HG03135 (cell line): ENCODE results near the gene LYRM2.
A peak's percentile ranks its signal among the peaks of the same experiment; 100 is the strongest.

Experiments
- ATAC-seq: cut with Tn5 transposase; IDR thresholded peaks from one replicate; pipeline ENCODE4 v1.9.1; 2021; ENCODE audit warnings: mild to moderate bottlenecking, moderate library complexity; ENCODE audit not compliant: unreplicated experiment

Gene LYRM2, protein sequence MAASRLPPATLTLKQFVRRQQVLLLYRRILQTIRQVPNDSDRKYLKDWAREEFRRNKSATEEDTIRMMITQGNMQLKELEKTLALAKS

DNA sequence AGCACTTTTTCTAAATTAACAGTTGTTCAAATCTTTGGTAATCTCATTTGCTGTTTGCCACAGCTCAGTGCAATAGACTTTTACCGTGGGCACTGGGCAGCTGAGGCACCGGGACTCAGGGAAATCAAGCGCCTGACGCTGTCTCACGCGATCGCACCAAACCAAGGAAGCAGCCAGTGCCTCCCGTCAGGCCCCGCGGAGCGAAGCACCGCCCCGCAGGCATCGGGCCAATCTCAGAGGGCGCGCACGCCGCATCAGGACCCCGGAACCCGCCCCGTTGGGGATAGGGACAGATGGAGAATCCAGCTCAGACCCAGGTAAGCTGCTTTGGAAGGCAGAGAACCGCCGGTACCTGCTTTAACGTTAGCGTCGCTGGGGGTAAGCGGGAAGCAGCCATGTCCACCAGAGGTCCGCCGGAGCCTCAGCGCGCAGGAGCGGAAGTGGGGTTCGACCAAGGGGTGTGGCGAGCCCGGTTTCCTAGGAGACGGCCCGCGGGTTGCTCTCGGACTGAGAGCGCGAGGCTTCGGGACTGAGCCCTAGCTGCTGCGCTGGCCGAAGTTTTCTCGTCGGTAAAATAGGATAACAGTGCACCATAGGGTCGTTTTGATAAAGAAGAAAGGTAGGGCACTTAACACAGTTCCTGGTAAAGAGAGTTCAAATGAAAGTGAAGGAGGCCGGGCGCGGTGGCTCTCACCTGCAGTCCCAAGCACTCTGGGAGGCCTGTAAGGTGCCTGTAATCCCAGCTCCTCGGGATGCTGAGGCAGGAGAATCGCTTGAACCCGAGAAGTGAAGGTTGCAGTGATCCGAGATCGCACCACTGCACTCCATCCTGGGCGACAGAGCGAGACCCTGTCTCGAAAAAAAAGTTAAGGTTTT, at the start of gene LYRM2:
Gene LYRM2 (minus strand): TSS at position 428 of the 876 bp plus-strand sequence. CDS start 31 bp downstream, at position 397.
- peak; percentile 97 for ATAC-seq

DNA sequence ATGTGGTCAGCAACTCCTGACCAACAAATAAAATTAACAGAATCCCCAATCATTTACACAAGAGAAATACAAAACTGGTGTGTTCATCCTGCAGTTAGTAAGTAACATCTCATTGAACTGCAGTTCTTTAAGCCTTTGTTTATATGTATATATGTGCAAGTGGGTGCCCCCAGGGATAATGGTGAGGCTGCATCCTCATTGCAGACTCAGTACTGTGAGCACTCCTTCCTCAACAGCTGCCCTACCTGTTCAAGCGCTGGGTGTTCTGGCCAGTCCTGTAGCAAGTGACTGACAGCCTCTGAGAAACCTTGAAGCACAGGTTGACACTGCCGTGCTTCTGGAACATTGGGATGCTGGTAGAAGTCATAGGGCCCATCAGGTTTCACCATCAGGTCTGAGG, 49.8 kb upstream of the LYRM2 start:
- ATAC-seq = no peak

DNA sequence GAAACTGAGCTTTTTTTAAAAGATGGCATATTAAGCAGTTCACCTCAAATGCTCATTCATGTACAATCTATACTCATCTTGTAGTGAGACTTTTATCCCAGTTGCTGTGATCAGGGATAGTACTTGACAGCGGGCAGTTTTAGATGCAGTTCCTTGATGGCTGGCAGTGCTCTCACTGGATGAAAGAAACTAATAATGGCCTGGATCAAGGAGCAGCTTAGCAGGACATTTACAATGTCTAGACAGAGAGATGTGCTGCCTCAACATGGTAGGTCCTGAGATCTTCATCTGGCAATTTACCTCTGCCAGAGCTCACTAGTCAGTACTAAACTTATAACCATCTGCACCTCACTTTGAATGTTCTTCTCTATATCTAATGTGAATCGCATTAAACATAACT, 46.8 kb upstream of the LYRM2 start:
- ATAC-seq = no peak

DNA sequence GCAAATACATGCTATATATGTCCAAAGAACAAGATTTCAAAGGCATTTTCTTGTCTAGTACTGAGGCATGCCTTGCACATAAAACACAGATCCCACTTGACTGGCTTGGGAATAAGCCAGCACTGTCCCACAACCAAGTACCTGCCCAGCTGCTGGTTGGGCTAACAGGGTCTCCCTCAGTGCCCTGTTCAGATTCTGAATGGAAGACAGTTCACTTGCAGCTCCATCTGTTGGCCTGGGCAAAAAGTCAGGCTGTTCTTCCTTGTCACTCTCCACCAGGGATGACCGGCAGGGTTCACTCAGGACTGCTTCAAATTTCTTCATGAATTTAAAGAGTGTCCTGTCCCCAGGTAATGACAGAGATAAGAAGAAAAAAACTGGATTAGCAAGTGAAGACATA, 44.4 kb upstream of the LYRM2 start:
- no peak for ATAC-seq

DNA sequence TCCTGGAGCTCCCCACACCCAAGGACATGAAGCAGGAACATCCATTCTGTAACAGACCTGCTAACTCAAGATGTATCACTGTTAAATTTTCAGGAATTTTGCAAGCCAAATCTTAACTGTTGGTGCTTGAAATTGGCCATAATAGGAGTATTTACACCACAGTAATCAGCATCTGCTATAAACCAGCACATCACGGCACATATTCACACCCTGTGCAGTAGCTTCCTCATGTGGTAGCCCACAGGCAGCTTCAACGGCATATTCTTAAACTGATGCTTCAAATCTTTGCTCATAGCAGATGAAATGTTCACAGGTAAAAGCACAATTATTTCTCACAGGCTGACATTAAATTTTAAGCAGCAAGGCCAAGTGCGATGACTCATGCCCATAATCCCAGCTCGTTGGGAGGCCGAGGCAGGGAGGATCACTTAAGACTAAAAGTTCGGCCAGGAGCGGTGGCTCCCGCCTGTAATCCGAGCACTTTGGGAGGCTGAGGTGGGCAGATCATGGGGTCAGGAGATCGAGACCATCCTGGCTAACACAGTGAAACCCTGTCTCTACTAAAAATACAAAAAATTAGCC, 43.5 kb upstream of the LYRM2 start:
- ATAC-seq = no peak

DNA sequence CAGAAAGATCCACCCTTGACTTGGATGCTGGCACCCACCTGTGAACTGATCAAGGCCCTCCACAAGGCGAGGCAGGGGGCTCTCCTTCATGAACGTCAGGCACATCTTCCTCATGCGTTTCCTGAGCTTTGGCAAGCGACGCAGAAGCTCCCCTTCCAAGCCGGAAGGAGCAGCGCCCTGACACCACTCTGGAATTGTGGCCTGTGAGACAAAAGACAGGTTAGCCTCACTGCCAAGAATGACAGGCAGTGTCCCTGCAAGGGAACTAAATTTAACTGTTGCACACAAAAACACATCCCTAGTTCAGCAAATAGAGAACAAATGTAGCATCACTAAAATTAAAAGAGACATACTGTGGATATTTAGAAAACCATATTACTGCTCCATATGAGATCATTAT, 42.0 kb upstream of the LYRM2 start:
- no peak for ATAC-seq

DNA sequence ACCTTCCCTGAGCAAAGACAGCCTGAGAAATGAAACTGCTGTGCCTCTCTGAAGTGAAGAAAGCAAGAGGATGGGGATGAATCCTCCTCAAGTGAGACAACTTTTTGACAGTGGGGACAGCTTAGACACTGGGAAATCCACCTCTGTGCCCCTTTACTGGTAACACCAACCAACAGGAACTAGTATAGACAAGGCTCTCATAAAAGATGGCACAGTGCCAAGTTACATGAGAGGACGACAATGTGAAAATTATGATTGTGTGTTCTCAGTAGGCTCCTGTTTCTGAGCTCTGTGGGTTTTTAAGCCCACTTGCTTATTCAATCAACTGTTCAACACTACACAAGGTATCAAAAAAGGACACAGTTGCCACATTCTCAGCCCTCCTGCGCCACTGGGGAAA, 41.6 kb upstream of the LYRM2 start:
- ATAC-seq = no peak

DNA sequence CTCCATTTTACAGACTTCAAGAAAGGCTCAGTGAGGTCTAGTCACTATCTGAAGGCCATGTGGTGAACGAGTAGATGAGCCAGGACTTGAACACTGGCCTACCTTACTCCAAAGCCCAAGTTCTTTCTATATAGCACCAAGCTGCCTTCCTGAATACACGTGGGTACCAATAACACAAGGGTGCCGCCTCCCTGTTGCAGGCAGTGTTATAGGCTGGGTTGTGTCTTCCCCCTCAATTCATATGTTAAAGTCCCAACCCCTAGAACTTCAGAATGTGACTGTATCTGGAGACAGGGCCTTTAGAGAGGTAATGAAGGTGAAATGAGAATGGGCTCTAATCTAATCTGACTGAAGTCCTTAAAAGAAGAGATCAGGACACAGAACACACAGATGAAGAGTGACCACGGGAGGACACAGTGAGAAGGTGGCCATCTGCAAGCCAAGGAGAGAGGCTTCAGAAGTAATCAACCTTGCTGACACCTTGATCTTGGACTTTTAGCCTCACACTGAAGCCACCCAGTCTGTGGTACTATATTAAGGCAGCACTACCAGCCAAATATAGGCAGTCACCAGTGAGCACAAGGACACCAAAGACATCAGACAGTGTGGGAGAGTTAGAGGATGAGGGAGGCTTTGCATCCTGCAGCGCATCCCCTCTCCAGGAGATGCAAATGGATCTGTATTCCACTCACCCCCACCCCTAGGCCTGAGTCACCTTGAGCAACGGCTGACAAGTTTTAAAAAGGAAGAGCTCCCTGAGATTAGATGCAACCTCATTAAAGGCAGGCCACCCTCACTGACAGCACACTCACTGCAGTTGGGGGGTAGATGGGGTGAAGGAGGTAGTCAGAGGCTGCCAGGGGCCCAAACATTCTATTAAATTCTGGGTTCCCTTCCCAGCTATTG, 40.9 kb upstream of the LYRM2 start:
- ATAC-seq = no peak

DNA sequence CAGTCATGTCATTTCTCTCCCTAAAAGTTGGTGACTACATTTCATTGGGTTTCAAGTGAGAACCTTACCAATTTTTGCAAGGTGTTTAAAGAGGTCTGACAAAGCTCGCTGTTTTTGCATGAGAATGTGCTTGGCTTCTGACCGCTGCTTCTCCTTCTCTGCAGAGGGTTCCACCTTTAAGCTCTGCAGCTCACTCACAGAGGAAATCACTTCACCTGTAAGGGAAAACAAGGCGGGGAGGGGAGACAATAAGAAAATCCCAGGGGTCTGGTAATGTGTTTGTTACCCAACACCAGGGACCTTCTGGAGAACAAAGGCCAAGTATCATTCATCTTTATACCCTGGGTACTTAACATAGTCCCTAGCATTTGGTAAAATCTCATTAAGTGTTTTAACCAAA, 40.0 kb upstream of the LYRM2 start:
- no peak for ATAC-seq

DNA sequence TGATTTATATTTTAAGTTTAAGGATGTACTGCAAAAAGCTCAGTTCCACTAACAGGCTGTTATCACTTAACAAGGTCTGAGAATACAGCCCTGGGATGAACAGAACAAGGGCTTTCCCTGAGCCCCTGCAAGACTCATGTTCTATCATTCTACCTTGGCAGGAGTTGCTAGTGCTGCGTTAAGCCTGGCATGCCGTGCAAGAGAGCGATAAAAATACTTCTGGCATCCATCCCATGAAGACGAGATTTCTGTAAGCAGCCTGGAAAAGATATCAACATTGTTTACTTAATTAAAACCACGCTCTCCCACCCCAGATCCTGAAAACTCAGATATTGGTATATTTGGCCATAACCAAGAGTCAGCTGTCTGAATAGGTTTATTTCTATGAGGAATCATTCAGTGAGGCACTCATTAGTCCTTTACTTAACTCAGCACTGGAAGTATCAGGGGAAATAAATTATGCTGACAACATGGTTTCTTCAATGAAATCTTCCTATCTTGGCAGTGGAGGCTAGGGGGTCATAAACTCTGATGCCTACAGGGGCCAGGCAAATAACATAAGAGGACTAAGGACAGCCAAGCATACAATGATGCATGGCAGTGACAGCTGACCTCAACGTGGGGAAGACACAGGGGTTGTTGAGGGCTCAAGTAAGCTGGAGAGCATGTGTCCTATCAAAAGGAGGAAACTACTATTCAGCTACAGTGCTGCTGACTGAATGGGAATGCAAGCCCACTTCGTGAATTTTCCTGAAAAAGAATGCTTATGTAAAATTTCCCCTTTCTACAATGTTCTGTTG, 37.6 kb upstream of the LYRM2 start:
- ATAC-seq = no peak

DNA sequence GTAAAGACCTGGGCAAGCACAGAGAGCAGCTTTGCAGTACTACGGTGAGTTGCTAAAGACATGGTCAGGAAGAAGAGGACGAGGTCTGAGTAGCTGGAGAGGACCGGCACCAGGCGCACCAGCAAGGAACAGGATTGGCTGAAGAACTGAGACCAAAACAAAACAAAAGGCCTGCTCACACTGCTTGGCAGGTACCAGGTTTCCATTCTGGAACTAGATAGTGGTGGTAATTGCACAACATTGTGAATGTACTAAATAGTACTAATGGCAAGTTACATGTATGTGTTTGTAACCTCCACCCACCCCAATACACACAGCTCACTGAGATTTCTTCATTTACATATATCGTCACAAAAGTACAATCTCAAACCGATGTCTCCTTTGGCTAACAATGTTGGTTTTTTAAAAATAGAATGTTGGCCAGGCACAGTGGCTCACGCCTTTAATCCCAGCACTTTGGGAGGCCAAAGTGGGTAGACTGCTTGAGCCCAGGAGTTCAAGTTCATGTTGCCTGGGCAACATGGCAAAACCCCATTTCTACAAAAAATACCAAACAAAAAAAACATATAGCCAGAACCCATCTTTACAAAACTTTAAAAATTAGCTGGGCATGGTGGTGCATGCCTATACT, 32.5 kb upstream of the LYRM2 start:
- no peak for ATAC-seq

DNA sequence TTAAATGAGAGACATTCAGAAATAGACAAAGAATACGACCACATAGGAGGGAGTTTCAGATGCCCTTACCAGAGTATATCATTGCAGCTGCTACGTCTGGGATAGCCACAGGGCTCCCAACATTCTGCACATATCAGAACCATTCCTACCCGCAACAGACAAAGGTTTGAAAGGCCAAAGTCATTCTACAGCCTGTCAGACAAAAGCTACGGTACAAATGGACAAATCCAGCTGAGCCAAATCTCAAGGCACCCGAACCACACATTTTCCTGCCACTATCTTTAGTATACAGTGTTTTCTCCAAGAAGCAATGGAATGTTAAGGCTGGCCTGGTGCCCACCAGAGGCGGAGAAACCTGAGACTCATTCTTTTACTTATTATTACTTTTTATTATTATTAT, 30.5 kb upstream of the LYRM2 start:
- no peak for ATAC-seq

DNA sequence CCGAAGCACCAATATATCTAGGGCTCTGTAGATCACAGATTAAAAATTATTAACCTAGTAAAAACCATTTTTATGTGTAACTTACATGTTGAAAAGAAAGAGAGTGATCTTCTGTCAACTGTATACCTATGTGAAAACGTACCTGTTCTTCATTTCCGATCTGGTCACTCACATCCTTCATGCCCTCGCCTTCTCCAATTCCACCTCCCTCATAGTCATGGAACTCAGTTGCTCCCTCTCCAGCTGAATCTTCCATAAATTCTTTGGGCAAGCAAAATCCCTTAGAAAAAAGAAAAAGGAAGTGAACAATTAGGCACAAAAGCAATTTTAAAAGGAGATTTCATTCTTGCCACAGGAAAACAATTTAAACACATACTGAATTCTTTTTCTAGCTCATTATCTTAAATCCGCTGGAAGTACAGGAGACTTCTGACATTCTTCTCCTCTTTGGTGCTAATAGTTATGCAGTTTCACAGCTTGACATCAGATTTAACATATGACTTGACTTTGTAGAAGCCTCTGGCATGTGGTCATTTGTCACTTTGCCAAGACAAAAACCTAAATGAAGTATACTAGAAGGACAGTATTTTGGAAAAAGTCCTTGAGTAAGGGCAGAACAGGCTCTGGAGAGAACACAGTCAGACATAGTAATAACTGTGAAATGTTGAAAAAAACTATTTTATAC, 29.5 kb upstream of the LYRM2 start:
- no peak for ATAC-seq

DNA sequence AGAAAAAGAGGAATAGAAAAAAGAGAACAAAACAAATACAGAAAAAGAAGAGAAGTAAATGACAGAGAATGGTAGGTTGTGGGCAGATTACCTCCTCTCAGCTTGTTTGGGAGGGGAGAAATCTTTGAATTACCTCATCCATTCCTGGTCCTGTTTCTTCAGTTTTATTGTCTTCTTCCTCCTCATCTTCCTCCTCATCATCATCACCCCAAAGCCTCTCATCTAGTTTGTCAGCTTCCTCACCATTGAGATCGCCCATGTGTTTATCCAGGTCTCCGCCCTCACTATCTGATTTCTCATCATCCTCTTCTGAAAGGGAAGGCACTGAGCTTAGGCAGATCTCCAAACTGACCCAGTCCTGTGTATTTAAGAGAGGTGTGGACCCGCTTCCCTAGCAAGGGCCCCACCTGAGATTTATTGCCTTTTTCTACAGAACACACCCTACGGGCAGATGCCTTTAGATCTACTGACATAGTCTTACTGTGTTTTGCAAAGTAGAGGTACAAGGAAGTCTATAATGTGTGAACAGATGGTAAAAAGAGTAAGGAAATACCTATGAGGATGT, 24.2 kb upstream of the LYRM2 start:
- no peak for ATAC-seq

DNA sequence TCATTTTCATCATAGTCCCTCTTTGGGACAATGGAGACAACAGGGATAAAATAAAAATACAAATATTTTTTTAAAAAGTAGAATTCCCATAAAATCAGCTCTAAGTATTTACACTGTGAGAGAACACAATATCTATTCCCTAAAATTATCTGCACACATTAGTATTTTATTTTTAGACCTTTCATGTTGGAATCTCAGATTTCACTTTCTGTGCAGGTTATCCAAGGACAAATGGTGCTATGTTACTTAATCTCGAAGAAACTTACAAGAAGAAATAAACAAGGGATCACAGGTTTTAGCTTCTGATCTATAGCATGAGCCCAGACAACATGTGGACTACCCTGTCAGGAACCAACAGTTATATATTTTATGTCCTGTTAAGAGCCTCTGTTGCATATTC, 23.0 kb upstream of the LYRM2 start:
- no peak for ATAC-seq

DNA sequence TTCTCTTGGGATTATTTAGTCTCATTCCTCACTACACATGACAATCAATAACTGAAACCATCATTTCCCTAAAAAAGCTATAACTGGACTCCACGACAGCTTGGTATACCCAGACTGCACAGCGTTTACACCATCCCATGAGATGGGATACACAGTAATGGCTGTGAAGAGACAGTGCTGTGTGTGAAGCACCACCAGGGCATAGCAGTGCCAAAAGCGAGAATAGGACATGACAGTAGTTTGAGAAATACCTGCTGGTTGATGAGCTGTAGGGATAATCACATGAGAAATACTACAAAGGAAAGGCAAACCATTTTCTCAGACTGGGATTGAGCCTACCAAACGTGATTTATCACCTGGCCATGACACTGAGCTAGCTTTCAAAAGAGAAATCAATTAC, 22.4 kb upstream of the LYRM2 start:
- ATAC-seq = no peak

DNA sequence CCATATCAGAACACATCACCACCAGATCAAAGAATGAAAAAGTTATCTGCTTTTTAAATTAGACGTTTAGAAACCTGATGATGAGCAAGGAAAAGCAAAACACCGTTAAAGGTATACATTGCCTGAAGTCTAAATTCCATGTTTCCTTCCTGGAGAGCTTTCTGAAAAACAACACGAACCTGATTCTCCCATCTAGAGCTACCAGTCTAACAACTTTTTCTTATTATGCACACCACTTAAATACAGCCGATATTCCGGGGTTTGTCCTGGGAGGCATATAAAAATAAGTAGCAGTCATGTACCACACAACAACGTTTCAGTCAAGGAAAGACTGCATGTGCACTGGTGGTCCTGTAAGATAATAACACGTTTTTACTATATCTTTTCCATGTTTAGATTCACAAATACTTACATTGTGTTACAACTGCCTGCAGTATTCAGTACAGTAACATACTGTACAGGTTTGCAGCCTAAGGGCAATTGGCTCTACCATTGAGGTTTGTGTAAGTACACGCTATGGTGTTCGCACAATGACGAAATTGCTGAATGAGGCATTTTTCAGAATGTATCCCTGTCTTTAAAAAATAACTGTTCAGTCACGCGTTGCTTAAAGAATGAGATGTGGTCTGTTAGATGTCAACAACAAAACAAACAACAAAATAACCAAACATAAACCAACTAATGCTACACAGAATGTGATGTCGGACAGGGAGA, 19.1 kb upstream of the LYRM2 start:
- no peak for ATAC-seq

DNA sequence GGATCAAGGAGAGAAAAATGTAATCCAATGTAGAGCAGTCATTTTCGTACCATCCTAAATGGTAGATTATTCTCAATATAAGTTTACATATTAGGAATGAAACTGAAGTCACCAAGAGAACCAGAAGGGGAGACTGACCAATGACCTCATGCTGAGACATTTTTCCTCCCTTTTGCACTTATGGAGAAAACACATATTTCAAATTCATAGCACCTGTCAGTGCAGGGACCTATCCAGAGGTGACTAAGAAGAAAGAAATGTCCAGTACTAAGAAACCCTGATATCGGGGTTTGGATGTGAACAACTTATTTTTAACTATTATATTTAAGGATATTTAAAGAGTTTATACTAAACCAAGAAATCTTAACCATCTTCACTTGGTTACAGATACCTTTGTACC, 16.6 kb upstream of the LYRM2 start:
- no peak for ATAC-seq

DNA sequence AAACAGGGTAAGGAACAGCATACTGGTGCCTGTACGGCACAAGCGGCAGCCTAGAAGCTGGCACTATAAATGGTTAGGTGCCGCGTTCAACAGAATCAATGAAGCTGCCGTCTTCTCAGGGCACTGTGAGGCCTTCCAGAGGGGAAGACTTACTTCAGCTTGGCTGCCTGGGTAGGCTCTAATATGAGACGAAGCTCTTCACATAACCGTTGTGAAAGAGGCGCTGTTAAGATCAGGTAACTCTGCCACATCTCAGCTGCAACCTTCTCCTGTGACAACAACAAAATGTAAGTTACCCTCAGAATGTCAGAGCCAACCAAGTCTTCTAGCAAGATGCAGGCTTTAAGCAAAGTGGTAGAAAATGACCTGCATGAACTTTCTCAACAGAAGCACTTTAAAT, 12.0 kb upstream of the LYRM2 start:
- ATAC-seq = no peak
